Right forelimb (tissue), 1 donor: ENCODE data around the gene FAR2.

ENCODE experiments used
- DNase-seq: peaks from one replicate; pipeline ENCODE4 v3.0.0-alpha.2; 2018

Gene FAR2

DNA sequence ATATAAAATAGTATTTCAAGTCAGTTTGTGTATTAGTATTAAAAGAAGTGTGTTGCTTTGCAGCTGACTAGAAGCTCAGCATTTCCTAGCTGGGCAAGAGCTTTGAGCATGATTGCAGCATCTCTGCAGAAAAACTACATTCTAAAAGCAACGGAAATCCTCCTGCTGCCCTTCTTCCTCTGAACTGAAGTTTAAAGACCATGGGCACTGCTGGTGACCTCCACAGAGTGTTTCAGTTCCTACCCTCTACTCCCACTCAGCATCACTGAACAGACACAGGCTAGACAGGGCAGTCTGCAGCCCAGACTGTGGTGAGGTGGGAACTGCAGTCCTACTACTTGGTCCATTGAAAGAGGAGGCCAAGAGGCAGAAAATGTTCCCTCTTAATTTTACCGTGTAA is 59.0 kb downstream of the FAR2 start:
- DNase-seq: no peak

DNA sequence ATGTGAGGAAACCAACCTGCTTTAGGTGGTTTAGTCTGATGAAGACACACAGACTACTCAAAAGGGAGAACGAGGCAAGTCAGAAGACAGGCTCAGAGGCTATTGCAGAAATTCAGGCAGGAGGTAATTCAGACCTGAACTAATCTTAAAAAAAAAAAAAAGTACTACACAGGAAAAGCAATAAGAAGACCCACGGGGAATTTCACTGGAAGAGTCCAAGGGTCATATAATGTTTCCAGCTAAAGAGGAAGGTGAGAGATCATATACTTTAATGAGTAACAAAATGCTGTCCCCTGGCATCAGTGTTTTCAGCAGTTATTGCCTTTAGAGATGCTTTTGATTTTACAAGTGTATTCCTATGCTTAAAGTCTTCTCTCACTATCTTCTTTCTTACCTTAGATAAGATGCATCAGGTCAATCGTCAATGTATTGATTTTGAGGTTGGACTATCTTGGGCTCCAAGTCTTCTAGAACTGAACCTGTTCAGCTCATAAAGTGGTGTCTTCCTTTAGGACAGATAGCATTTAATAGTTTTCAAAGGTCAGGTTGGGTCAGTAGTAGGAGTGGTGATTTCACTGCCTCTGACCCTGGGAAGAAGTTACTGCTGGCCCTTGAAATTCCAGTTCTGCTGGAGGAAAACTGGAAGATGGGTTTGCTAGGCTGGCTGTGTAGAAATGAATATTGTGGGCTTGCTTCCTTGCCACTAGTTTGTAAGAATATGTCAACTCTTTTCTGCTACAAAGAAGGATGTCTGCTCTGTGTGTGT is 60.0 kb downstream of the FAR2 start:
- no peak for DNase-seq

DNA sequence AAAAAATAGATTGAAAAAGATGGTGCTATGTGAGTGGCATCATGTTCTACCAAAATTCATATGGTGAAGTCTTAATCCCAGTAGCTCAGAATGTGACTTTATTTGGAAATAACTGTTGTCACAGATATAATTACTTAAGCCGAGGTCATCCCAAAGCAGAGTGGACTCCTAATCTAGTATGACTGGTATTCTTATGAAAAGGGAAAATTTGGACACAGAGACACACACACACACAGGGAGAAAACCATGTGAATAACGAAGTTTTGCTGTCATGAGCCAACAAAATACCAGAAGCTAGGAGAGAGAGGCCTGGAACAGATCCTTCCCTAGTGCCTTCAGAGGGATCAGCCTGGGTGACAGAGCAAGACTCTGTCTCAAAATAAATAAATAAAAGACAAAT is 62.6 kb downstream of the FAR2 start:
- DNase-seq: no peak

DNA sequence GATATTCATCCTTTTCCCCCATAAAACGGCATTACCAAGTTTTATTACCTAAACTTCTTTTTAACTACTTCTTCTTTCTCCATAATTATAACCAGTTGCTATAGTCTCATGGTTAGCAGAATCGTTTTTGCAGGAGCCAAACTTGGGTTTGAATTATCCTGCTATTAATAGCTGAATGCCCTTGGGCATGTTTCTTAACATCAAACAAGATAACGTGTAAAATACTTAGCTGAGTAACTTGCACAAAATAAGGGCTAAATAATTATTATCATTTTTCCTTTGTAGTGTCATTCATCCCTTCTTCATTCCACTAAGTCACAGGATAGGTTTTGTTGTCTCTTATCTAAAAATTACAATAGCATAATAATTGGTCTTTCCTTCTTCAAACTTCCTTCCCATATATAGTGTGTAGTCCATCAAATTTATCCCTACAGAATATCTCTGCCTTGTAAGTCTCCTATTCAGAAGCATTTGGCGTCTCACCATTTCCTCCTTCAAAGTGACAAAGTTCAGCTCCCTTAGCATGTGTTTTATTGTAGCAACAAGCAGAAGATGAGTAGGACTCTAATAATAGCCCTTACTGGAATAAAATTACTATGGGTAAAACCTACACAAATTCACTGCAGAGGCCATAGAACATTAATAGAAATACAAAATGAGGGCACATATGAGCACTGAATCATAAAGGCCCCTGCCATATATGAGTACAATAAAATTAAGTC is 63.8 kb downstream of the FAR2 start:
- DNase-seq: no peak

DNA sequence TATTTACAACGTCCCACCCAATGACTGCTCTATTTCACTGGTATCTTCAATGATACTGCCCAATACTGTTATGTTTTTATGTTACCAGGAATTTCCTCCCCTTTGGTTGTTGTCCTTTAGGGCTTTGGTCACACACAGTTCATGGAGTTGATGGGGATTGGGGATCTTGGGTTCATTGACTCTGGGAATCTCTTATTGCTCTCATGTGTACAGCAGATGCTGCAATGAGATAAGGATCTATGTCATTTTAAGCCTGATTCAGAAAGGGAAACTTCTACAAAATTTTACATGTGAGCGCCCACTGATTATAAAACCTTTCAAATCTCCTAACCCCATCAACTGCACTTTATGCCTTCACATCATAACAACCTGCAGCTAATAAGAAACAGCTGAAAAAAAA is 67.2 kb downstream of the FAR2 start:
- DNase-seq: no peak

DNA sequence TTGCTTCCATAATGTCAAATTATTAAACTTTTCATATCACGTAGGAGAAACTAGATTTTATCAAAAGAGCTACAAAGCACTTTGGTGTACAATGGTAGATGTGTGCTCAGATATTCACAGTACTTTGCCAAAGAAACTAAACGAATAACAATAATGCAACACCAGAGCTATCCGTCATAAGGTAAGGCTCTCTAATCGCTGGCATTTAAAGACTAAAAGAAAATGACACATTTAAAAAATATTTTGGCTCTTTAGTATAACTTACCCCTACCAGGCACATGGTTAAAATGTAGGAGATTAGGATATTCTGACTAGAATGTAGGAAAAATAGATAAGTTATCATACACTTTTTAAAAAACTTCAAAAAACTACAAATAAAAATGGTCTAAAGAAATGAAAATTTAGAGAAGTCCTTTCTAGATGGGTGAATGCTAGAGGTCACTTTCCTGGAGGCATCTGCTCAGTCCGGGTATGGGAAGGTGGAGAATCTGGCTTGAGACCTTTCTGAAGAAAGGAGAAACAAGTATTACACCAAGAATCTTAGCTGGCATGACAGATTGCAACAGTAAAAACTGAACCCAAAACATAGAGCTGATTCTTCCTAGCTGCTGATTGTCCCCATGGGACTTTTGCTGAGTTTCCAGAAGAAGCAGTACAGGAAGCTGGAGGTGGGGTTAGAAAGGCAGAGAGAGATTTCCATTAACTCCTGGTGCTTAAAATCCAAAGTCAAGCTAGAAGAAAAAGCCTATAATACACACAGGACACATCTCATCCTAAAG is 67.9 kb downstream of the FAR2 start:
- no peak for DNase-seq

DNA sequence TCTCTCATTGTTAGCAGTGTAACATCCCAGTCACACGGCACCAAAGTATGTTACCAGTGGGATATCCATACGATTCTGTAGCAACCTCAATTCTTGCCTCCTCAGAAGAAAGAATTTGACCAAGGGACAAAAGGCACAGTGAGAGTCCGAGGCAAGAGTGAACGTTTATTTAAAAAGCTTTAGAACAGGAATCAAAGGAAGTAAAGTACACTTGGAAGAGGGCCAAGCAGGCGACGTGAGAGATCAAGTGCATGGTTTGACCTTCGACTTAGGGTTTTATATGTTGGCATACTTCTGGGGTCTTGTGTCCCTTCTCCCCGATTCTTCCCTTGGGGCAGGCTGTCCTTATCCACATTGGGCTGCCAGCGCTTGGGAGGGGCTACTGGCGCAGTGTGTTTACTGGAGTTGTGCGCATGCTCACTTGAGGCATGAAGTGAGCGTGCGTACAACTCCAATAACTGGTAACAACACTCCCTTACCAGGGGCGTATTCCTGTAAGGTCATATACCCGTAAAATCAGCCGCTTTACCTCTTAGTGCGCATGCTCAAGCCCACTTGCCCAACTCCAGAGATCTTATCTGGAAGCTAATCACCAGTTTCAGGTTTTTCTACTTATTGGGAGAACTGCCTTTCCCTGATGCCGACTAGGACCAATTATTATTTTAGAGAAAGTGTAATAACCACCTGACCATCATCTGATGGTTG is 71.7 kb downstream of the FAR2 start:
- DNase-seq: no peak

DNA sequence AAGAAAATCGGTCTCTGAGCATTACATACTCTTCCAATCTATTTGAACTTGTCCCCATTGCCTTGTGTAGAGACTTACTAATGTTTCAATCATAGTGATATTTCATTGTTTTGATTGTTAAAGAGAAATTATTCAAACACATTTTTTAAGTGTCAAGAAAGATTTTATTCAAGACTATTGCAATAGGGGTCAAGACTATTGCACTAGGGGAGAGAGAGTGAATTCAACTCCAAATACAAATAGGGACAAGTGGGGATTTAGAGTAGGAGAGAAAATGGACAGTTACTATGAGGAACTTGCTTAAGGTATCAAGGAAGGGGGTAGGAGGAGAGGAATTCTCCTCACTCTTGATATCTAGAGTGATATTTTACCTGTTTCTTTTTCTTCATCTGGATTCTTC is 73.1 kb downstream of the FAR2 start:
- no peak for DNase-seq

DNA sequence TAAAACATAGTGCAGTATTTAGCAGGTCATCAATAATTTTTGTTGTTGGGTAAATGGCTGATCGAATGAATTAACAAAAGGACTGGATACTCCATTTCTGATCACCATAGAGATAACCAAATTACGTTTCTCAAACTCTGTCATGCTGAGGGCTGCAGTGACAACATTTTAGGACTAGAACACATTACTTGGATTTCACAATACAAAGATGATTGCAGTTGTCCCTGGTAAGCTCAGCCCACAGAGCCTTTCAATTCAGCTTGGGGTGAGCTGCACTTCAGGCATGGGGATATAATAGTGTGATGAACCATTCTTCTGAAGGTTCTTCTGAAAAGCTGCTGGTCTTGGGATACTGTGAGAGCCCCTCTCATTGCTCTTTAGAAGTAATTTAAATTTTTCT is 74.3 kb downstream of the FAR2 start:
- no peak for DNase-seq

DNA sequence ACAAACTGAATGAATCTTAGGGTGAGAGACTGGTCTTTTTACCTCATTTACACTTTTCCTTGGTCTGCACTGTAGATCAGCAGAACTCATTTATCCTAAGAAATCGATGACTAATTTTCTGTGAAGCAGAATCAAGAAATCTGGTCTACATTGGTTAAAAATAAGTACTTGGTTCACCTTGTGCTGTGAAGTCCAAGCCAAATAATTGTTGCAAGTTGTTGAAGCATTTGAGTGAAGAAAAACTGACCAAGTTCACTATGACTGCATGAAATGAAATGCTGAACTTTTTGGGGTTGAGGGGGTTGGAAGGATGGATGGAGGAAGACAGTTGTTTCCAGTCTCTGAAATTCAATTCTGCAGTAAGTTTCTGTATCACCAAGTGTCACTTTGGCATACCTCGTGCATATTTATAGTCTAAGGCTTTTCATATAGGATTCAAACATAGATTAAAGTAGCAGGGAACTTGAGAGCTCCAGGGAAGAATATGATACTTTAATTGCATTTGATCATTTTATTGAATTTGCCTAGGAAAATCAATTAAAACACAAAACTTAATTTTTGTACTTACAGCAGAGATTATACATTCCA is 75.0 kb downstream of the FAR2 start:
- no peak for DNase-seq

DNA sequence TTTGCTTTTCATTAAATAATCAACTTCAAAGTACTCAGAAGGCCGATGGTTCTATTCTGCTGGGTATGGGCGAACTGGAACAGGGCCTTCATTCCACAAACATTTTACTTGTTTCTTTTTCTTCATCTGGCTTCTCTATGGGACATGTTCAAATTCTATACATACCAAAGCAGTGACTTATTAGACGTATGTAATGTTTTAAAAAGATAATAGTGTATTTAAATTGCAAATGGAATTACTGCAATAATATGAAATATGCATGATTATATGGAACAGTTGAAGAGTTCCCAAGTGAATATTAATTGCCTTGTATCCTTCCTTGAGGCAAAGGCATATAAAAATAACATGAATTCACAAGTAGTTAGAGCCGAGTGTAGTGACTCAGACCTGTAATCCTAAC is 75.5 kb downstream of the FAR2 start:
- no peak for DNase-seq

DNA sequence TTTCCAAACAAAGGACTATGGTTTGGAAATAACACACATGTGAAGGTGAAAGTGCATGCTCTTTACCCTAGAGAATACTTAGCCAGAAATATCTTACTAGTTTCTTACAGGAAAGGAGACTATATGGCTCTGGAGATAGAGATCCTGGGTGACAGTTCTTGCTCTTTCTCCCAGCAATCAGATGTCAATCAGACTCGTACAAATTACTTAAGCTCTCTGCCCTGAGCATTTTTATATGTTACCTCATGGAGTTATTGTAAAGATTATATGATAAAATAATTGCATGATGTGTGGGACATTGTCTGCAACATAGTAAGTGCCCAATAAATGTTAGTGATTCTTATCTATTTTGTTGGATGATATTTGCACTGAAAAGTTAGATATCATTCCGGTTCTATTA is 76.8 kb downstream of the FAR2 start:
- DNase-seq: no peak

DNA sequence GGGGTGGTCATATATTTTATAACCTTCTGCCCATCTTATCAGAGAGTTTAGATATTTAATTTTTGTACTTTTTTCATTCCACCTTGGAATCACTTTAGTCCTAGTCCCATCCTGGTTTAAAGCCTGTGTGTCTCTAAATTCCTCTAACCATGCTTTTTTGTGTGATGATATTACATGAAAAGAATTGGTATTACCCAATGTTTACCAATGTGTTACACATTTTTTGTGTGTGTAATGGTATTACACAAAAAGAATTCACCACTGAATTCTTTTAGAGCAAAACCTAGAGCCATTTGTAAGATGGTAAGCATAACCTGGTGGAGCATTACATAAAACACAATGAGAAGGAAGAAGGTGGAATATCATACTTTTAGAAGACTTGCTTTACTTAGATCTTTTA is 77.5 kb downstream of the FAR2 start:
- DNase-seq: no peak

DNA sequence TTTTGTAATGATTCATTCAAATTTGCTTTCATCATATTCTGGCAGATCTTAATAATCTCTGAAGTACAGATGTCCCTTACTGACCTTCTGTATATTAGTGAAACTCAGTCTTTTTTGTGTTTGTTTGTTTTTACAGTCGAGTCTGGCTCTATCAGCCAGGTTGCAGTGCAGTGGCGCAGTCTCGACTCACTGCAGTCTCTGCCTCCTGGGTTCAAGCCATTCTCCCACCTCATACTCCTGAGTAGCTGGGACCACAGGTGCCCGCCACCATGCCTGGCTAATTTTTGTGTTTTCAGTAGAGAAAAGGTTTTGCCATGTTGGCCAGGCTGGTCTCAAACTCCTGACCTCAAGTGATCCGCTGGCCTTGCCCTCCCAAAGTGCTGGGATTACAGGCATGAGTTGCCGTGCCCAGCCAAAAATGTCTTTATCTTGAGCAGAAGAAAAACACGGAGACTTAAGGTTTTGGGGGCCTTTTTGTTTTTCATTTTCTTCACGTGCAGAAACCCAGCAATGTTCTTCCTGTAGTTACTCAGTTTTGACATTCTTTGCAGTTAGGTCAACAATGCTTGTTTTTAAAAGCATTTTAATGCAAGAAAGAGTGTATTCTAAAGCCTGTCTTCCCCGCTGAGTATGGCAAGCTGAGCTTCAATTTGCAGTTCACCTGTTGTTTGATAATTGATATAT is 79.5 kb downstream of the FAR2 start:
- DNase-seq: no peak

DNA sequence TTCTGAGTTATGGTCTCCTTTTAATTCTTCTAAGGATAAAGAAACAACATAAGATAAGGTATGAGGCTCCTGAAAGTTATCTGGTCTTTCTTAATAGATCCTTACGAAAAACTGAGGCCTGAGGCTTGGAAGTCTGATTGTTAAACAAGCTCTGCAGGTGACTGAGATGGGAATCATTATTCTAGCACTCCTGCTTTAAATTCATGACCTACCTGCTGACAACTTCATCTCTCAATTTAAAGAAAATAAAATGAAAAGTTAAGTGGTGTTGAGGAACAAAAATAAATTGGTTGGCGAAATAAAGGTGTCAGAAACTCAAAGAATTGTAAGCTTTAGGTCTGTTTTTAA is 80.1 kb downstream of the FAR2 start:
- no peak for DNase-seq

DNA sequence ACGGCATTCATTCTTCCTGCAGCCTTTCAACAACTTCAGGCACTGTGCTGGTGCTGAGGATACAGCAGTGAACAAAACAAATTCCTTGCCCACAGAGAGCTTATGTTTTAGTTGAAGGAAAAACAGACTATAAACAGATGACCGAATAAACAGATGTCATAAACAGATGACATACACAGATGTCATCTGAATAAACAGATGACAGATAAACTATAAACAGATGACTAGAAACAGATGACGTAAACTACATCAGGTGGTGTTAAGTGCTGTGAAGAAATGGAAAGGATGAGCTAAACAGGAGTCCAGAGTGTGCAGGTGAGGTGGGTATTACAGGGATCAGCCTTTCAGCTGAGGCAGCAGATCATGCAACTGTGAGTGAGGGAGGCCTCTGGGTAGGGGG is 80.9 kb downstream of the FAR2 start:
- no peak for DNase-seq

DNA sequence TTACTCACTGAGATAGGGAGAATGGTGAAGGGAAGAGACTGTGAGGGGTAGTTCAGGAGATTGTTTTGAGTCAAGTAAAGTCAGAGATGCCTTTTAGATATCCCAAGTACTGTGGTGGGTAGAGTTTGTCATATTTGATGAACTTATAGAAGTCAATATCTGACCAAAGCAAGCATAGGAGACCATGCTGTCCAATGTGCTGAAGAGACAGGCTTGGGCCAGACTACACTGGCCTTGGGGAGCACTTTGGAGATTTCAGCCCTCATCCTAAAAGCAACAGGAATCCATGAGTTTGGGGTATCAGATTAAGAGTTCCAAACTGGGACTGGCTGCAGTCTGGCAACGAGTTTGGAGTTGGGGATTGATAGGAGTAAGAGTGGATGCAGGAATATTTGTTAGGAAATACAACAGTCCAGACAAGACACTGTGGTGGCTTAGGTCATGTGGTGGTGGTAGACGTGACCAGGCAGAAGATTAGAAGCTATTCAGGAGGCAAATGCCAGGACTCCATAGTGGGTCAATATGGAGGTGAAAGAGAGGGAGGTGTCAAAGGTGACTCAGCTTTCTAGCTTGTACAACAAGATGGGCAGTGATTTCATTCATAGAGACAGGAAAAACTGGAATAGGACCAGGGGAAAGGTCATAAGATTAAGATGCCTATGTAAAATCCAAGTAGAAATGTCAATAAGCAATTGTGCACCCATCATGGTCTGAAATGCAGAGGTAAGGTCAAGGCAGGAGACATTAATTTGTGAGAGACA is 81.9 kb downstream of the FAR2 start:
- DNase-seq: no peak

DNA sequence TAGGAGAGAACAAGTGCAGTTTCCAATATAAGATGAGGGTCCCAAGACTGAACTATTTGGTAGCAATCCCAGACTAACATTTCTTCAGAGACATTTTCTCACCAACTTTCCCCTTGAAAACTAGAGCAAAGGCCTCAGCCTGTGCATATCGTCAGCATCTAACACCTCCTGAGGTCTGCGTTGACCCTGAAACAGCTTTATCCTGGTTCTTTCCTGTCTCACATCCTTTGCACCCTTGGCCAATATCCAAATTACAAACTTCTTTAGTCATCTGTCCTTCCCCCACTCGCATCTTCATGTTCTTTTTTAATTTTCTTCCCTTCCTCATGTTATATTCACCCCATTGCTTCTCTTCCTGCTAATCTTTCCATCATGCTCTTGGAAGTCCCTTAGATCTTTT is 83.0 kb downstream of the FAR2 start:
- no peak for DNase-seq

DNA sequence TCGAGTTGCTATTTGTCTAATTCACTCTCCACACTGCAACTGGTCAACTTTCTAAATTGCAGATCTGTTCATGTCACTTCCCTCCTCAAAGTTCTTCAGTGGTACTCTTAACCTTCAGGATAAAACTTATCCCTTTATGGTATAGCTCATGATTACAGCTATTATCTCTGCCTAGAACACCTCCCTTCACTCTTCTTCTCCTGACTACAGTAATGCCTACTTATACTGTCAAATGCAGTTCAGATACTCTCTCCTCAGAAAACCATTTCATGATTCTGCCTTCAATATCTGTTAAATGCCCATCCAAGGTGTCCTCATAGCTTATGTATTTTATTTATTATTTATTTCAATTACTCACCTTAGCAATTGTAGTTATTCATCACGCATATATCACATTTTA is 85.5 kb downstream of the FAR2 start:
- DNase-seq: no peak

DNA sequence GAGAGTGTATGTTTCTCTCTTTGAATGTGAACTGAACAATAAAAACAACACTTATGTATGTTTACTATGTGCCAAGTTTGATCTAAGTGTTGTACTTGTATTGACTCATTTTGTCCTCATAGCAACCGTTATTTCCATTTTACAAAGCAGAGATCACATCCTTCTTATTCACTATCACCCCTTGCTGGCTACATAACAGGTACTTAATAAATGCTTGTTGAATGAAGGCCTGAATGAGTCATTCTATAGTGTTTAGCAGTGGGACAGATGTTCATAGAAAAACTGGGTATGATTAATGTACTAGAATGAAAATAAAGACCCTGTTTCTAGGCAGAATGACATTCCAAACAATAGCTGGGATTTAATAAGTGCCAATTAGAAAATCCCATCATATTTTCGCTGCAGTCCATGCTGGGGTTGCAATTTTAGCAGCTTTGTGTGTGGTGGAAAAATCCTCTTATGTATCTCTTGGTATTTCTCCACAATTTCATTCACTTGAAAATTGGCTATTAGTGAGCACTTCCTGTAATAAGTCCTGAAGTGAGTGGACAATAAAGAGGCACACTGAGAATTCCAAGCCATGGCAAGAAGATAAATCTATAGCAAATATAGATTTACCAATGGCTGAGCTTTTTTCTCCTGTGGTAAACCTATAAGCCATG is 86.0 kb downstream of the FAR2 start:
- DNase-seq: no peak

DNA sequence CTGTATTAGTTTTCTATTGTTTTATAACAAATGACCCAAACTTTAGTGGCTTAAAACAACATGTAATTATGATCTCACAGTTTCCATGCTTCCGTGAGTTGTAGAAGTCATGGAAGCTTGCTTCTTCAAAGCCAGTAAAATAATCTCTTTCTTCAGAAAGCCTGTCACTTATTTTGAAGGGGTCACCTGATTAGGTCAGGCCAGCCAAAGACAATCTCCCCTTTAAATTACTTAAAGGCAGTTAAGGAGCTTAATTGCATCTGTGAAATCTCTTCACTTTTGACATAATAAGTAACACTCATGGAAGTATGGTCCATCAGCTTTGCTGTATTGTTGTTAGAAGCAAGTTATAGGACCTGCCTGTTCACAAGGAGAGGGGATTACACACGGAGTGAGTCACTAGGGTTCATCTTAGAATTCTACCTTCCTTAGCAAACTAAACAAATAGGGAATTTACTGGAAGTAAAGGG is 89.8 kb downstream of the FAR2 start:
- DNase-seq: no peak
